GM21367 (cell line): ENCODE measurements around the gene SUGCT.

Source experiments
- ATAC-seq: cut with Tn5 transposase; IDR thresholded peaks from one replicate; pipeline ENCODE4 v1.9.1; 2021; ENCODE audit not compliant: unreplicated experiment

Gene SUGCT

GRCh38 chr7:40509287-40509996, 374.6 kb downstream of the SUGCT start:
- ATAC-seq: no peak

GRCh38 chr7:40516376-40516775, 381.6 kb downstream of the SUGCT start:
- ATAC-seq: no peak

- ATAC-seq: no peak
Observed at GRCh38 chr7:40519009-40519408, 384.2 kb downstream of the SUGCT start.

GRCh38 chr7:40520986-40521738, 386.4 kb downstream of the SUGCT start:
- no peak for ATAC-seq

GRCh38 chr7:40525764-40526163, 391.0 kb downstream of the SUGCT start:
- no peak for ATAC-seq

GRCh38 chr7:40526951-40527715, 392.3 kb downstream of the SUGCT start:
- ATAC-seq: no peak

GRCh38 chr7:40527723-40528122, 392.9 kb downstream of the SUGCT start:
- no peak for ATAC-seq

GRCh38 chr7:40530292-40530691, 395.5 kb downstream of the SUGCT start:
- no peak for ATAC-seq

GRCh38 chr7:40531956-40532355, 397.2 kb downstream of the SUGCT start:
- ATAC-seq: no peak

GRCh38 chr7:40535678-40536077, 400.9 kb downstream of the SUGCT start:
- no peak for ATAC-seq

GRCh38 chr7:40536421-40536820, 401.6 kb downstream of the SUGCT start:
- ATAC-seq: no peak

- no peak for ATAC-seq
Observed at GRCh38 chr7:40538281-40538680, 403.5 kb downstream of the SUGCT start.

- no peak for ATAC-seq
Observed at GRCh38 chr7:40541336-40541735, 406.5 kb downstream of the SUGCT start.

- no peak for ATAC-seq
Observed at GRCh38 chr7:40542982-40543741, 408.4 kb downstream of the SUGCT start.

GRCh38 chr7:40544221-40544723, 409.5 kb downstream of the SUGCT start:
- ATAC-seq: no peak

- ATAC-seq: no peak
Observed at GRCh38 chr7:40544871-40545303, 410.1 kb downstream of the SUGCT start.

GRCh38 chr7:40545739-40546138, 410.9 kb downstream of the SUGCT start:
- no peak for ATAC-seq

GRCh38 chr7:40546616-40547501, 412.1 kb downstream of the SUGCT start:
- no peak for ATAC-seq

- no peak for ATAC-seq
Observed at GRCh38 chr7:40549372-40550039, 414.7 kb downstream of the SUGCT start.
